H1 (cell line): ENCODE data around the gene CAMTA1. TPM values are rescaled to one million over a fixed set of nuclear protein-coding genes. Genes with fewer than 3 reads are reported as not detected.

Source experiments
- CBX5 ChIP-seq: fragments of 300-800, 300-1000 bp; sonication (generic); IDR thresholded peaks from 2 replicates; pipeline ENCODE4 v1.7.1; 2016; ENCODE audit warnings: antibody characterized with exemption, low read length, low read depth
- CREB1 ChIP-seq: IDR thresholded peaks from 2 replicates; pipeline ENCODE4 v1.6.1; 2012; ENCODE audit warnings: inconsistent platforms
- CTCF ChIP-seq, 3 experiments: IDR thresholded peaks; 1 replicate in 2 of 3; 2 replicates in 1 of 3; pipeline versions ENCODE4 v1.5.1 to v1.6.1; 2011; ENCODE audit warnings: low read length in 3 of 3, mild to moderate bottlenecking in 3 of 3, inconsistent platforms in 2 of 3, low read depth in 1 of 3, moderate library complexity in 1 of 3; ENCODE audit not compliant: insufficient read depth in 1 of 3; ENCODE audit errors: control extremely low read depth in 1 of 3
- EGR1 ChIP-seq: IDR thresholded peaks from 2 replicates; pipeline ENCODE4 v1.6.1; 2011; ENCODE audit warnings: low read depth, low read length, borderline replicate concordance
- NRF1 ChIP-seq: IDR thresholded peaks from 2 replicates; pipeline ENCODE4 v1.6.1; 2011; ENCODE audit warnings: mild to moderate bottlenecking, low read depth, low read length, improper control_type of control experiment
- POLR2AphosphoS5 ChIP-seq: IDR thresholded peaks from 2 replicates; pipeline ENCODE4 v1.6.1; 2011; ENCODE audit warnings: low read depth, low read length
- RNF2 ChIP-seq: fragments of 200-900, 300-1000 bp; sonication (generic); IDR thresholded peaks from 2 replicates; pipeline ENCODE4 v1.7.1; 2016; ENCODE audit warnings: borderline replicate concordance, low read depth, mild to moderate bottlenecking, antibody characterized with exemption, low read length; ENCODE audit not compliant: poor library complexity, severe bottlenecking; ENCODE audit errors: missing control alignments
- TEAD4 ChIP-seq: IDR thresholded peaks from 2 replicates; pipeline ENCODE4 v1.6.1; 2012; ENCODE audit warnings: low read depth, low read length, inconsistent platforms, mixed read lengths
- YY1 ChIP-seq: IDR thresholded peaks from 2 replicates; pipeline ENCODE4 v1.6.1; 2011; ENCODE audit warnings: low read depth, mild to moderate bottlenecking, low read length
- polyA plus RNA-seq, 7 experiments: library from polyadenylated mRNA; depleted of rRNA in 3 of 7; stranded (reverse) in 5 of 7; unstranded in 2 of 7; fragments of >200 nt in 5 of 7; fragments of 200-250 nt in 2 of 7; gene quantifications; 1 replicate in 5 of 7; 2 replicates in 1 of 7; 4 replicates in 1 of 7; pipeline versions ENCODE4 v1.2.1 to v1.2.3, GENCODE V29; 2011 to 2013; ENCODE audit warnings: missing spikeins in 2 of 7, mixed read lengths in 2 of 7
- total RNA-seq: library from RNA; stranded (reverse); fragmentation: NEBNext Ultra II Directional; extraction: Animal tissue kit (Norgen Biotek cat#: 25700); gene quantifications from 2 replicates; pipeline ENCODE4 v1.2.1, GENCODE V29; 2021
- TF ChIP-seq, protein P1 (sequence below): IDR thresholded peaks from 2 replicates; pipeline ENCODE4 v1.6.1; 2011; ENCODE audit warnings: low read length, improper control_type of control experiment

Gene CAMTA1
- total and polyA plus RNA-seq, 2 of the 8 experiments (the other 6 are each of a cell fraction or from before 2014, with no cell fraction given), result 65.0 to 119 TPM

- TF ChIP-seq TEAD4 (no peak), CREB1 (peak; percentile 40; the same call in 1 of the 2 replicates), YY1 (peak; percentile 17; the same call in 1 of the 2 replicates), RNF2 (no peak), NRF1 (no peak), CTCF (IDR thresholded peaks at IDR 0.05; ENCODE audit: control extremely low read depth in 1 of 3, insufficient read depth in 1 of 3, low read depth in 1 of 3, low read length in 3 of 3) (peak; percentile 50 to 85 (median 74)), CBX5 (no peak), POLR2AphosphoS5 (no peak), EGR1 (no peak)
- TF ChIP-seq, protein P1, sequence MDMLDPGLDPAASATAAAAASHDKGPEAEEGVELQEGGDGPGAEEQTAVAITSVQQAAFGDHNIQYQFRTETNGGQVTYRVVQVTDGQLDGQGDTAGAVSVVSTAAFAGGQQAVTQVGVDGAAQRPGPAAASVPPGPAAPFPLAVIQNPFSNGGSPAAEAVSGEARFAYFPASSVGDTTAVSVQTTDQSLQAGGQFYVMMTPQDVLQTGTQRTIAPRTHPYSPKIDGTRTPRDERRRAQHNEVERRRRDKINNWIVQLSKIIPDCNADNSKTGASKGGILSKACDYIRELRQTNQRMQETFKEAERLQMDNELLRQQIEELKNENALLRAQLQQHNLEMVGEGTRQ, result no peak
These were observed 433.1 kb downstream of the CAMTA1 start (continued) for GRCh38 chr1:7218210-7218832.
